ENCODE data around the gene JDP2. TPM values are rescaled to one million over a fixed set of nuclear protein-coding genes. Genes with fewer than 3 reads are reported as not detected.

JDP2 gene
- total RNA-seq, 1 experiment from 2014 or later, result 22.8 TPM

GRCh38 chr14:75406102-75406501 lies 21.7 kb upstream of the JDP2 start:
- H3K27ac Mint-ChIP-seq, result no peak overlapping the region
- Histone ChIP-seq H2AFZ (ENCODE audit: low read length) (no peak overlapping the region), H2BK12ac (ENCODE audit: insufficient read length, low read depth, low read length) (no peak overlapping the region), H3K9me3 (ENCODE audit: control insufficient read depth, low read depth, low read length) (no peaks in the 10 kb centered on the region), H2BK120ac (ENCODE audit: low read depth, low read length, poor library complexity, severe bottlenecking) (no peak overlapping the region), H3K27ac (ENCODE audit: insufficient read length, low read depth, low read length) (no peak overlapping the region), H4K5ac (ENCODE audit: insufficient read length, low read depth, low read length) (no peak overlapping the region), H3K4ac (ENCODE audit: low read depth, low read length) (no peak overlapping the region), H3K56ac (ENCODE audit: insufficient read length, low read depth, low read length) (no peak overlapping the region), H3K23me2 (ENCODE audit: insufficient read length, low read depth, low read length, poor library complexity, severe bottlenecking) (no peaks in the 10 kb centered on the region), H3K14ac (ENCODE audit: insufficient read depth, low read length) (no peak overlapping the region), H3K9ac (ENCODE audit: extremely low read depth, insufficient read length, low read length) (no peak overlapping the region), H2BK20ac (ENCODE audit: low read depth, low read length, poor library complexity, severe bottlenecking) (no peak overlapping the region), H2AK5ac (ENCODE audit: insufficient read length, low read length) (no peak overlapping the region), H3K4me2 (ENCODE audit: insufficient read depth, insufficient read length, low read length) (no peak overlapping the region), H4K8ac (replicated peaks; ENCODE audit: insufficient read length, low read depth, low read length) (no peak overlapping the region), H3K79me1 (ENCODE audit: insufficient read depth, low read depth, low read length, poor library complexity, severe bottlenecking) (no peaks in the 10 kb centered on the region), H3K79me2 (ENCODE audit: insufficient read depth, low read length) (no peaks in the 10 kb centered on the region), H3K18ac (ENCODE audit: insufficient read length, low read depth, low read length) (no peak overlapping the region), H2BK5ac (ENCODE audit: insufficient read length, low read length) (no peak overlapping the region), H4K20me1 (ENCODE audit: control insufficient read depth, insufficient read depth, insufficient read length) (no peaks in the 10 kb centered on the region), H3T11ph (ENCODE audit: low read length) (no peak overlapping the region), H4K91ac (ENCODE audit: insufficient read length, low read depth, low read length) (no peak overlapping the region), H3K27me3 (ENCODE audit: insufficient read depth, low read length) (no peaks in the 10 kb centered on the region), H2BK15ac (ENCODE audit: low read depth, low read length) (no peak overlapping the region), H3K23ac (ENCODE audit: insufficient read length, low read depth, low read length) (no peak overlapping the region), H3K4me1 (ENCODE audit: insufficient read depth, low read length) (peaks cover 5% of the 10 kb centered on the region; the same call in 1 of the 2 replicates)
- DNase-seq, result no peak
- no CpG with 5 or more reads among the region's 2 CpGs for whole genome bisulfite sequencing (ENCODE audit: extremely low coverage, insufficient read length, low lambda C conversion rate)
- no peak overlapping the region for H3K4me3 Mint-ChIP-seq
- H3K36me3 Mint-ChIP-seq (ENCODE audit: insufficient read depth in 1 of 3, low read depth in 3 of 3), result no peaks in the 10 kb centered on the region
- no peaks in the 10 kb centered on the region; the same call in none of the 2 replicates for H3K27me3 Mint-ChIP-seq (ENCODE audit: low read depth)
- H3K9me3 Mint-ChIP-seq, result no peaks in the 10 kb centered on the region
- no peak for TF ChIP-seq CTCF (conservative IDR thresholded peaks at IDR 0.05)
- H3K4me1 Mint-ChIP-seq, result peaks cover 40 to 41% of the 10 kb centered on the region in 2 experiments
